GM19395 (cell line): ENCODE results near the gene TSPAN3.

Source experiments
- ATAC-seq: cut with Tn5 transposase; IDR thresholded peaks from one replicate; pipeline ENCODE4 v1.9.1; 2021; ENCODE audit warnings: mild to moderate bottlenecking, moderate library complexity; ENCODE audit not compliant: unreplicated experiment

TSPAN3 gene

DNA sequence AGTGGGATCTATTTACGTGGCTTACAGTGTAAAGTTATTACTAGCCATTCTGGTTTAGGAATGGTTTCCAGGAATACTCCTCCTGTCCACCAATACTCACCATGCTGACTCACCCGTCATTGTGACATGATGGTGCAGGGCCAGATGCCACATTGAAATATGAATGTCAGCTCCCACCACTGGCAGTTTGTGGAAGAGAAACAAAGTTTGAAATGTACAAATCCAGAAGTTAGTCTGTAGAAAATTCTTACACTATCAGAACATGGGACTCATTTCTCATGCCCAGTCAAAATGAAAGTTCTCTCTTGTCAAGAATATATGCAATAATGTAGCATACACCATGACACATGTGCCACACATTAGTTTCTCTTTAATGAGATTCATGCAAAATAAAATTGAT lies 14.4 kb upstream of the TSPAN3 start:
- no peak for ATAC-seq

DNA sequence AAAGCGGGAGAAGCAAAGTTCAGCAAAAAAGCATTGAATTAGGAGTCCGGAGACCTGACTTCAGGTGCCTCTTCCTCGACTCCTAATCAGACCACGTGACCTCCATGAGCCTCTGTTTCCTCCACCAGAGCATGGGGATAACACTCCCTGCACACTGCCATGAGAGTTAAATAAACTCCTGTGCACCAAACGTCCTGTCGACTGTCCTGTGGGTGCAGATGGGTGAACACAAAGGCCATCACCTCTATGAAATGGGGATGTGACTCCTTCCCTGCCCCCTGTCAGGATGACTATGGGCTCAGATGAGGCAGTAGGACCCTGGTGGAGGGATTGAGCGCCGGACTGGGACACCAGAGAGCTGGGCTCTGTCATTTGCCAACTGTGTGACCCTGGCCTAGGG lies 13.5 kb upstream of the TSPAN3 start:
- ATAC-seq, result no peak

DNA sequence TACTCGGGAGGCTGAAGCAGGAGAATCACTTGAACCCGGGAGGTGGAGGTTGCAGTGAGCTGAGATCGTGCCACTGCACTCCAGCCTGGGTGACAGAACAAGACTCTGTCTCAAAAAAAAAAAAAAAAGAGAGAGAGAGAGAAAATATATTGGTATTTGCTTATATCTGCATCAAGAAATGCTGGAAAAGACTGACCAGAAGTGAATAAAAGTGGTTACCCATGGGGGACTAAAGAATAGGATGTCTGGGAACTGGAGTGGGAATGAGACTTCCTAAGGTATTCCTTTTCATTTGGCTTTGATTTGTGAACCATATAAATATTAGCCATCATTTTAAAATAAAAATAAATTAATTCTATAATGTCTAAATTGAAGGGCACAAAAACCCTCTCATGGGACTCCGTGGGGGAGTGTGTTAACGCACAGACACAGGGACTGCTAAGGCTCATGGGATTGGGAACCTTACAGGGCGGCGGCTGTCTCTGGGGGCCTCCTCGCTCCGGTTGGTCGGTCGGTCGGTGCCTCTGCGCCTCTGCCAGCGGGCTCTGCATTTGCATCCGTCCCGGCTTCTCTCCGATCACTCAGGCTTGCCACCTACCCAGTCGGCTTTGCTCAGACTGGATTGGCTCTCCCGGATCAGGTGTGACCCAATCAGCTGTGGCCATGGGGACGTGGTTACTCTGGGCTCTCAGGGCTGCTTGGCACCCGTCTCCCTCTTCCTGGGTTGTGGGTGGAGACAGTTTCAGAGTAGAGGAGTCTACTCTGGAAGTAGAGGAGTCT lies 12.7 kb upstream of the TSPAN3 start:
- peak; percentile 62 for ATAC-seq

DNA sequence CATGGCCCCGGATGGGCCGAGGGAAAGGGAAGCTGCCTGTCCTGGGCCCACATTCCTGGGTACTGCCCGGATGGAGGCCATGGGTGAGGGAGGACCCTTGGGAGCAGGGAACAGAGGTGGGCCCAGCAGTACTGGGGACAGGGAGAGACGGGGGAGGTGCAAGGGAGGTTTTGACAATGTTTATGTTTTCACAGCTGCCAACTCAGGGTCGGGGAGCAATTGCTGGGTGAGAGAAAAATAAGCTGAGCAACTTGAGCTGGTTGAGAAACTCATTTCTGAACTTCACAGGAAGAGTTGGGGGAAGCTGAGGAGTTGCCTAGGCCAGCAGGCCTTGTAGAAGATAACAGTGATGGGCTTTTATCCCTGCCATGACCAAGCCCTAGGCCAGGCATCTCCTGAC lies 11.1 kb upstream of the TSPAN3 start:
- ATAC-seq, result no peak

DNA sequence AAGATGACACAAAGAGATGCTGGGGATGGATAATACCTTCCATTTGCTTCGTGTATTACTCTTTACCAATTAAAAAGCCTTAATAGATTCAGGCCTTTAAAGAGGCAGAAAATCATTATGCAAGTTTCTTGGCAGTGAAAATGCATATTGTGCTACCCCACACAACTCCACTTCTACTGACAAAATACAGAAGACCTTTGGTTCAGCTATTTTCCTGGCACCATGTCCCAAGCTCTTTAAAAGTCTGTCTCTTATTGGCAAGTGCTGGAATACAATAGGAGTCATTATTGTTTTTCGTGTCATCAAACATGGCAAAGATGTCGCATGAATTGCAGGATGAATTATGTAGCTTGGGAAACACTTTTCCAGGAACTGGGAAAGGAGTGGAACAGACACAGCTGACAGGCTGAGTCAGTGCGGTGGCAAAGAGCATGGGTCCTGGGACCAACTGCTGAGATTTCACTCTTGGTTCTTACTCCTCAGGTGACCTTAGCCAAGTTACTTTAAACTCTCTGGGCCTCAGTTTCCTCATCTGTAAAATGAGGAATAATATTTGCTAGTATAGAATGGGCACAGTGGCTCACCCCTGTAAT lies 5.5 kb upstream of the TSPAN3 start:
- no peak for ATAC-seq

DNA sequence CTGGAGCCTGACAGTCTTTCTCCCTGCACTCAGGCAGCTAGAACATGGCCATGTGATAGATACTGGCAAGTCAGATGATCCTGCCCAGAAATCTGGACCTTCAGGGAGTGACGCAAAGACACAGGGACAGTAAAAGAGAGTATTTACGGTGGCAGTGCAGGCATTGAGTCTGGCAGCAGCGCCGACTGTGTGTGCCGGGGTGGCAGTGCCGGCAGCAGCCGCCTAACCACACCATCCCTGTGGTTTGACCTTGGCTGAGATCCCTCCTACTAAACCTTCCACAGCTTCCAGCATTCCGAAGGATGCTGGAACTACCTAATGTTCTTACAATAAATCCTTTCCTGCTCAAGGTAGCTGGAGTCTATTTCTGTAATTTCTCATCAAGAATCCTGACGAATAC lies 4.6 kb upstream of the TSPAN3 start:
- no peak for ATAC-seq

DNA sequence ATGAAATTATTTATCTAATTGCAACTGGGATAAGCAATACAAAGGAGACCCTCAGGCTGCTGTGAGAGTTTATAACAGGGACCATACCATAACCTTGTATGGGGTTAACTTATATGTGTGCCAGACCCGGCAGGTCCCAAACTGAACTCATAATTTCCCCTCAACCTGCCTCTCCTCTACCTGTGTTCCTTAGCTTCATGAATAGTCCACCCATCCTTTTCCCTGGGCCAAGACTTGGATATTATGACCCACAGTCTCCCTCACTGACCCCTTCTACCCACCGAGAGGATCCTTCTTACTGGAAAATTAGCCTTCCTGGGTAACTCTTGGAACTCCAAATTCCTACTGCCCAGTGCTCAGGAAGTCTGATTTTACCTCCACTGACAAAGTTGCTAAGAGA lies 3.4 kb upstream of the TSPAN3 start:
- ATAC-seq, result no peak

DNA sequence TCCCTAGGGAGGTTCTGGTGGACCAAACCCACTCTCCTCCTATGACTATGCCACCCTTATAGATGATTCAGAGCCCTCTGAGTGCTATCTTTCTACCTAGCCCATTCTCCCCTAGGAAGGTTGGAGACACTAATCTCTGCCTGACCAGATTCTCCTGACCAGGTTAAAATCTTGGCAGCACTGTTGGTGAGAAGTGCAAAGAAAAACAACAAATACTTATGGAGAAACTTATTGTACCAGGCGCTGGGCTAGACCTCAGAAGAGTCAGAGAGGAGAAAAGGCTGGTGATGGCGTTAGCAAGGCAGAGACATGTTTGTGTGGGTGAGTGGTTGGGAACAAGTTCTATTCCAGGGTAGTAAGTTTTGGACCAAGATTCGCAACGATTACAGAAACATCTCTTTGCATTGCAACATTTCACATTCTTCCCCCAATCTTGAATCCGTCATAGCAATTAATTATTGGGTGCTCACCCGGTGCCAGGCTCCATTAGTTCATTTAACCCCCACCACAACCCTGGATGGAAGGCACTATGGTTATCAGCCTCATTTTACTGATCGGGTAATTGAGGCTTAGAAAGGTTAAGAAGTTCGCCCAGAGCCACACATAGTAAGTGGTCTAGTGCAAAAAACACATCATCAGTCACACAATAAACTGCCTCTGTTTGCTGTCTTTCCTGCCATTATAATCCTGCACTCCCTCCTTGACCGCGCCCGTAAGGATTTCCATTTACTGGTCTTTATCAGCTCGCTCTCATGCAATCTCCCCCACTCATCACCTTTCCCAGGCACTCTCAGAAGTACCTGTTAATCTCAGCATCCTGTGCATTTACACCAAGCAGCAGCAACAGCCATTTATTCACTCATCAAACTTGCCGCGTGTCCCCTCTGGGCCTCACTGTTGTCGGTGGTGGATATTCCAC lies 655 bp upstream of the TSPAN3 start:
- ATAC-seq, result peak; percentile 25

DNA sequence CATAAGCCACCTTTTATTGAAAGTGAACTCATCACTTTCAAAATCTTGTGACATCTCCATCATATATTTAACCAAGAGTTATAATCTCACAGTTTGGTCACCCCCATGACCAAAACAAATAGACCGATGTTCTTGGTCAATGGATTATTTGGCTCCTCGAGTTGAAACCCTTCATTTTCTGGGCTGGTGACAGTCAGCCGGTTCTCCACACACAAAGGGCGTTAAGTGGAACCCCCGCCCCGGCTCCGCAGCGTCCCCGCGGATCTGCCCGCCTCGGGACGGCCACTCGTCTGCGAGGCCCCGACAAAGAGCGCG lies 772 bp downstream of the TSPAN3 start:
- no peak for ATAC-seq

DNA sequence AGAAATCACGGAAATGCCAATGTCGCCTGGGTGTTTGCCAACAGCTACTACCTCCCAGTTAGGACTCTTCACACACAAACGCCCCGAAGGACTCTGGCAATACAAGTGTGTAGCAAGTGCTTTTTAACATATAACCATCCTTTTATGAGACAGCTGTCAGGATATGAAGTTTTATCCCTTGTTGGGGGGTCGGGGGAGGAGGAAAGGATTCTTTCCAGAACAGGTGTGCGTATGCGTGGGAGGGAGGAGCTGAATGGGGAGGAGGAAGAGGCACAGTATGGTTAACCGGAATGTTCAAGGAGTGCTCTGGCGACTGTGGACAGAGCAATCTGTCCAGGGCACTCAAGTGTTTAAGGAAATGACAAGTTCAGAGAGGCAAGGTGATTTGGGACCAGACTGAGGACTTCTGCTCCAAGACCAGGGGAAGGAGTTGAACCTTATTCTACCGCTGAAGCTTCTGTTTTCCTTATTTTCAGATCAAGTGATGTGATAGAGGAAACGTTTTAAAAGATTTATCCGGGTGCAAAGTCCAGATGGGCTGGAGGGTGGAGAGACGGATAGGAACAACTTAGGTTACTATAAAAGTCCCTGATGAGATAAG lies 1.3 kb downstream of the TSPAN3 start:
- no peak for ATAC-seq

DNA sequence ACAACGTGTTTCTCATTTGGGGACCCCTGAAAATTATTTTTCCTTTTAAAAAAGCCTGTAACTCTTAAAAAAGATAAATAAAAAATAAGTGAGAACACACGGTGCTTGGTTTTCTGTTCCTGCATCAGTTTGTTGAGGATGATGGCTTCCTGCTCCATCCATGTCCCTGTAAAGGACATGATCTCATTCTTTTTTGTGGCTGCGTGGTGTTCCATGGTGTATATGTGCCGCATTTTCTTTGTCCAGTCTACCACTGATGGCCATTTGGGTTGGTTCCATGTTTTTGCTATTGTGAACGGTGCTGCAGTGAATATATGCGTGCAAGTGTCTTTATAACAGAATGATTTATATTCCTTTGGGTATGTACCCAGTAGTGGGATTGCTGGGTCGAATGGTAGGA lies 2.3 kb downstream of the TSPAN3 start:
- ATAC-seq, result no peak

DNA sequence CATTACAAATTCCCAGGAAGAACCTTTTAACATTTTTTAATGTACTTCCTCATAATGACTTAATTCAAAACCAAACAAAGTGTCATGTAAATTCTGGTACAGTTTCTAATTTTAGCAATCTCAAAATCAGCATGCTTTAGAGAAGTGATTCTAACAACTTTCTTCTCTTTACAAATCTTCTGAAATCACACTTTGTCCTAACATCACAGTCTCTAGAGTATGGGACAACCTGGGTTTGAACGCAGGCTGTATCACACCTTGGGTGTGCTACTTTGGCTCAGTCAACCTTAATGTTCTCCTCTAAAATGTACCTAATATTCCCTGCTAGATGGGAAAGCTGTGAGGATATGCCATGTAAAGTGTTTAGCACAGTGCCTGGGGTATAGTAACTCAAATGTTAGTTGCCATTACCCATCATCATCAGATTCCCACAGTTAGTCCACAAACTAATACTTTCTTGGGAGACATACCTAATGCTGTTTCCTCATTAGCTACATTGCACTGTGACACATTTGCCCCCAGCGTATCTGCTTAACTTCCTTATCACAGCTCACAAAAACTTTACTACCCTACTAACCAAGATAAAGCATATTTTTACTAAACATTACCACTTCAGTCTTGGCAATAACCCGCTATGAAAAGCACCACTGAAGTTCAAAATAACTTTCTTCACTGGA lies 3.1 kb downstream of the TSPAN3 start:
- no peak for ATAC-seq

DNA sequence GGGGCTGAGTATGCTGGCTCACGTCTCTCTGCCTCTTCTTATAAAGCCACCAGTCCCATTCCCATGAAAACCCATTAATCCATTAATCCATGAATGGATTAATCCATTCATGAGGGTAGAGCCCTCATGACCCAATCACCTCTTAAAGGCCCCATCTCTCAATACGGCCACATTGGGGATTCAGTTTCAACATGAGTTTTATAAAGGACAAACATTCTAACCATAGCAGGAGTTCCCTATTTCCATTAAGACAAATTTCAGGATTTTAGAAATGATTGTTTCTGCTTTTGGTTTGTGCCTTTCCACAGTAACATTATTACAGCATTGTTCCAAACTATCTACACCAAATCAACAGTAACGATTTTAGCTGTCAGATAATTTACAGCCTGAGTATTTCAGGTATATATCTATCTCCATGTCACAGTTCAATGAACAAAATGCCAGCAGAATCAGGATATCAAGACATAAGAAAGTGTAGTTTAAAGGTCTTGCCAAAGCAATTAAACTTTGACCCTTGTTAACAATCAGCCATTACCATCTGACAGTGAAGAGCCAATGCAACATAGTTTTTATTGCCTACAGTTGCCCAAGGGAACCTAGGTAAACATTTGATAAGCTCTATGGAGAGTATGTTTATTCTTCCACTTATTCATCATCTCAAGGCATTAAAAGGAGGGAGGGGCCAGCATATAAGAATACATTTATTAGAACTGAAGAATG lies 3.8 kb downstream of the TSPAN3 start:
- no peak for ATAC-seq

DNA sequence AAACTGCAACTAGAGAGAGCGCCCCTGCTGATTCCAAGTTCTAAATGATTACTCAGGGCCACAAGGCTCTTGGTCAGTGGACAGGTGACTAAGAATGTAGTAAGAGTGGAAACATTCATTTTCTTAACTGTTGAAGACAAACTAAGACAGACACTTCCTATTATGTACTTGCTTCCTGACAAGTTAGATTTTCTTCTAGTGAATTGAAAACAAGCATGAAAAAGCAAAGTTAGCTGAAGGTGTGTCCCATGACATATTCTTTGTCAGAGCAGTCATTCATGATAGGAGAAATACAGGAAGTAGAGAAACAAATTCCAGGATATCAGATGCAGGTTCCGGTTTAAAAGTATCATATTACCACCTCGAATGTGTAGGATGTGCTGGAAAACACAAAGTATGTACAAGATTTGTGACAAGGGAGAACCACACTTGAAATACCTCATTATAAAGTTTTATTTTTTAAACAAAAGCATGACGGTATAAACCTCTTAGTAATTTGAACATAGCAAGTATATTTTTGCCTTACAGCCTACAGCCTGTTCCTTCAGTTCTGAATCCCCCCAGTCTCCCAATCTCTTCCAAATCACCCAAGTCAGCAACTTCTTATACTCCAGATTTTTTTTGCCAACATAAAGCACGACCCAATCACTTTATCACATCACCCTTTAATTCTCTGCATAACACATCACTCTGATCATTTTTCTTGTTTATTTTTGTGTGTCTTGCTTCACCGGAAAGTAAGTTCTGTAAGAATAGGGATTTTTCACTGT lies 6.2 kb downstream of the TSPAN3 start:
- ATAC-seq, result no peak

DNA sequence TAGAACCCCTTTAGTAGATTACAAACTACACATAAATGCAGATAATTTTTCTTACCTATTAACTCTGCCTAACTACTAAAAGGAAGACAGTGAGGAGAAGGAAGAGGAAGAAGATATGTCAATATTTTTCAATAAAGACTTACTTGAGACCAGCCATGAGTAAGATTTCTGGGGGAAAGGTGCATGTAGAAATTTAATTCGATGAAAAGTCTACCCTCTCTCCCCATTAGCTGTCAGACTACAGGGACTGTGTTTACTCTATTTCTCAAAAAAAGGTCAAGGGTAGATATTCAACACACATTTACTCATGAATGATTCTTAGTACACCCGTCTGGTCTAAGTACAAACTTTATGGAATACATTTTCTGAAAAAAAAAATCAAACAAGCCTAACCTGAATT lies 6.8 kb downstream of the TSPAN3 start:
- no peak for ATAC-seq

DNA sequence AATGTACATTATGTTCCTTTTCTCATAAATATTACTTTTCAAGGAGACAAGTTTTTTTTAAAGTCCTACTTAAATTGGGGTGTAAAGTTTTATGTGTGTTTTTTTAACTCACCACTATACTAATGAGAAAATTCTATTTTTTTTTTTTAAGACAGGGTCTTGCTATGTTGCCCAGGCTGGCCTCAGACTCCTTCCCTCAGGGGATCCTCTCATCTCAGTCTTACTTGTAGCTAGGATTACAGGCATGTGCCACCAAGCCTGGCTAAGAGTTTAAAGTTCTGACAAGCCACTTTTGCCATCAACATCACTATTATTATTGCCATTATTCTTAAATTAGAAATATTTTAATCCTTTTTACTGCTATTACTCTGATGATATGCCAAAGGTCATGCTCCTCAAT lies 7.7 kb downstream of the TSPAN3 start:
- no peak for ATAC-seq

DNA sequence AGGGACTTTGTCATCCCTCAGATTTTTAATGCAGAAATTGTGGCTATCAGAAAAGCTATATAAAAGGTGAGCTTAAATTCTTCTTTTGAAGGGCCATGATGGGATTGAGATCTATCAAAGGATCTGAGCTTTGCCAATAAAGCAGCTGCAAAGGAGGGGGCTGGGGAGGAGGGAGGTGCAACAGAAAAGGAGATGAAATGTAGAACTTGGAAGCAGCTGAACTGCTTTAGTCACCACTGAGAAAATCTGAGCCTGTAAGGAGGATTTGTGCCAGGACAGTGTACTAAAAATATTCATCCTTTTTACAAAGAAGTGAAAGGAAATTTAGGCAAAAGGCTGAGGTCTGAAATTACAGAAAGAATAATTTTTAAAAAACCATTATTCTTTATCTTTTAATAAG lies 10.4 kb downstream of the TSPAN3 start:
- no peak for ATAC-seq

DNA sequence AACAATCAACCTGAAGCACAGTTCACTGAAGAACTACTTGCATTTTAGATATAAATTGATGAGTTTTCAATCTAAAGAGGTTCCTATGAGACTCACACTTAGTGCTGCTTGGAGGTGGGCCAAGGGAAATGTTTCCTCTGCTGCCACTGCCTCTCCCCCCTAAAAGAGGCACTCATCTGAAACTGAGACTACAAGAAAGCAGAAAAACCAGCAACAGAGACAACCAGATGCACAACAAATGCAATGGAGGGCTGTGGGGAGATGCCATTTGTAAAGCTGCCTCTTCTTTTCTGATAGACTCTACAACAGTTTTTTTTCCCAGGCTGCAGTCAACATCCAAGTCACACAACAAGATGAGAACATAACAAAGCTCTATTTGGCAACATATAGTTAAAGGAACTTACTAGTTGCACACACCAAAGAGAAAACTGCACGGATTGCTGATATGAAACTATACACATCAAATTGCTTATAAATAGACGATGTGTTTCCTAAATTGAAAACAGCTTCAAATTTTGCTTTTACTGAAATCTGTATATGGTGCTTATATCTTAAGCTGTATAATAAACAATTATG lies 11.0 kb downstream of the TSPAN3 start:
- ATAC-seq, result peak; percentile 88

DNA sequence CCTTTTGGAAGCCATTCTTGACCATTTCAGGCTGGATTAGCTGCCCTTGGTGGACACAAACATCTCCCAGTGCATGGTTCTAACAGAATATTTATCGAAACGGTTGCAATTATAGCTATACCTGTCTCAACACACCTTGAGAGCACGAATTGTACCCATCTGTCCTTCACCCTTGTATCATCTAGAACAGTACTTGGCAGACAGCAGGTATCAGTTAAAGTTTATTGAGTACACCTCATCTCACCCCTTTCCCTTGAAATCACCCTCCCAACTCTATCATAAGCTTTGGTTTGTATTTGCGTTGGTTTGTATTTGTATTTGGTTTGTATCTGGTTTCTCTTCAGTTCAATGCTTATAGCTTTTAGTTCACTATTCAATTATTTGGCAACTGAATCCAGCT lies 12.4 kb downstream of the TSPAN3 start:
- no peak for ATAC-seq
